ENCODE data around the gene SEPSECS.

GRCh38 chr4:25078523-25078922 lies 81.7 kb downstream of the SEPSECS start:
- TF ChIP-seq CTCF (IDR thresholded peaks at IDR 0.05) (no peak), POLR2A (IDR thresholded peaks at IDR 0.05) (no peak)
